Mucosa of descending colon (tissue), 3 donors: Measurements from ENCODE around the gene FAM237A. TPM values are rescaled to one million over a fixed set of nuclear protein-coding genes. Genes with fewer than 3 reads are reported as not detected.

Experiments used
- ATAC-seq: fragments of 200-7000 bp; cut with Tn5 transposase; one replicate; pipeline ENCODE4 v1.9.1; 2020; ENCODE audit warnings: mild to moderate bottlenecking, moderate library complexity
- DNase-seq, 3 donors: peaks; one replicate each; pipeline ENCODE4 v3.0.0-alpha.2; 2020
- H3K36me3 ChIP-seq: fragments of 200-600 bp; one replicate; pipeline ENCODE4 v1.8.0; 2021; ENCODE audit warnings: low read depth, mild to moderate bottlenecking
- H3K4me1 ChIP-seq: fragments of 200-600 bp; one replicate; pipeline ENCODE4 v1.8.0; 2021; ENCODE audit warnings: low read depth, mild to moderate bottlenecking
- H3K4me3 ChIP-seq: fragments of 200-600 bp; one replicate; pipeline ENCODE4 v1.8.0; 2021; ENCODE audit warnings: mild to moderate bottlenecking
- H3K9me3 ChIP-seq: fragments of 200-600 bp; one replicate; pipeline ENCODE4 v1.8.0; 2021; ENCODE audit warnings: mild to moderate bottlenecking
- intact Hi-C, 2 donors: fragments of 100-400 bp; cut with DNase I in 1 of 2; cut with micrococcal nuclease in 1 of 2; formaldehyde crosslinking; loops; one replicate each; pipeline versions ENCODE4 v1.11.0 to v1.11.1; 2022; cut with DNase I, micrococcal nuclease
- total RNA-seq, 3 donors: library from RNA; stranded (reverse); fragmentation: NEBNext Ultra II Directional in 2 of 3; extraction: Animal tissue kit (Norgen Biotek cat#: 25700) in 2 of 3; gene quantifications; one replicate each; pipeline versions ENCODE4 v1.2.1 to v1.2.4, GENCODE V29; 2021 to 2023
- TF ChIP-seq, protein P1 (sequence below): fragments of 200-600 bp; IDR thresholded peaks from one replicate; pipeline ENCODE4 v1.8.0; 2022; ENCODE audit warnings: antibody characterized with exemption, mild to moderate bottlenecking
- donor health status: DM: no; HTN: no; CAD: no; lungs with moderate emphysema.
- donor health status: DM: no; HTN: no; CAD: no.
- donor health status: DM: no; HTN: yes; CAD: no.

Gene FAM237A
- total RNA-seq, 3 donors from 2014 or later, result not detected

DNA sequence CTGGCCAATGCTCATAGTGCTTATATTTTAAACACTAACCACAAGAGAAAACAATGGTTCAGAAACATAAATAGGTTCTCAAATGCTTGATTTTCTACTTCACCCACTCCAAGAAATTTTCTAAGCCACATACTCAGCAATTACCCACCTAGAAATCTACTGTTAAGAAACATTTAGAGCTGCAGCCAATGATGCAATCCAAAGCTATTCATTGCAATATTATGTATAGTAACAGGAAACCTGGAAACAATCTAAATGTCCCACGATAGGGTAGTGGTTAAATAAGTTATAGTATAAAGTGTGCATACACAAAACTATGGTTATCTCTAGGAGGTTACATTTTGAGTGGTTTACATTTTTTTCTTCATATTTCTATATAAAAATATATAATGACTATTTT lies 5.7 kb downstream of the FAM237A start:
- Histone ChIP-seq H3K4me3 (no peak overlapping the region), H3K36me3 (no peaks in the 10 kb centered on the region), H3K9me3 (no peaks in the 10 kb centered on the region), H3K4me1 (no peaks in the 10 kb centered on the region)
- intact Hi-C loops, result no loop called here
- TF ChIP-seq, protein P1, sequence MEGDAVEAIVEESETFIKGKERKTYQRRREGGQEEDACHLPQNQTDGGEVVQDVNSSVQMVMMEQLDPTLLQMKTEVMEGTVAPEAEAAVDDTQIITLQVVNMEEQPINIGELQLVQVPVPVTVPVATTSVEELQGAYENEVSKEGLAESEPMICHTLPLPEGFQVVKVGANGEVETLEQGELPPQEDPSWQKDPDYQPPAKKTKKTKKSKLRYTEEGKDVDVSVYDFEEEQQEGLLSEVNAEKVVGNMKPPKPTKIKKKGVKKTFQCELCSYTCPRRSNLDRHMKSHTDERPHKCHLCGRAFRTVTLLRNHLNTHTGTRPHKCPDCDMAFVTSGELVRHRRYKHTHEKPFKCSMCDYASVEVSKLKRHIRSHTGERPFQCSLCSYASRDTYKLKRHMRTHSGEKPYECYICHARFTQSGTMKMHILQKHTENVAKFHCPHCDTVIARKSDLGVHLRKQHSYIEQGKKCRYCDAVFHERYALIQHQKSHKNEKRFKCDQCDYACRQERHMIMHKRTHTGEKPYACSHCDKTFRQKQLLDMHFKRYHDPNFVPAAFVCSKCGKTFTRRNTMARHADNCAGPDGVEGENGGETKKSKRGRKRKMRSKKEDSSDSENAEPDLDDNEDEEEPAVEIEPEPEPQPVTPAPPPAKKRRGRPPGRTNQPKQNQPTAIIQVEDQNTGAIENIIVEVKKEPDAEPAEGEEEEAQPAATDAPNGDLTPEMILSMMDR, result no peak
- DNase-seq, result no peak
- ATAC-seq, result no peak

DNA sequence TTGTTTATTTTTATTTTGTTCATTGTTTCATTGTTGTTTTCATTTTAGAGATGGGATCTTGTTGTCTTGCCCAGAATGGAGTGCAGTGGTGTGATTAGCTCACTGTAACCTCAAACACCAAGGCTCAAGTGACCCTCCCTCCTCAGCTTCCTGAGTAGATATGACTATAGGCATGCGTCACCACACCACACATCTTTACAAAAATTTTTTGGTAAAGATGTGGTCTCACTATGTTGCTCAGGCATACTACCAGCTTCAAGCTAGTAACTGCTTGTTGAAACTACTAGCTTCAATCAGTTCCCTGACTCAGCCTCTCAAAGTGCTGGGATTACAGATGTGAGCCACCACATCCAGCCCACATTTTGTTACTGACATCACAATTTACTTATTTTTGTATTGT lies 14.8 kb downstream of the FAM237A start:
- H3K9me3 ChIP-seq, result no peaks in the 10 kb centered on the region
- no peaks in the 10 kb centered on the region for H3K36me3 ChIP-seq
- TF ChIP-seq, protein P1, result no peak
- no peak overlapping the region for H3K4me3 ChIP-seq
- DNase-seq (no peak), ATAC-seq (no peak)
- H3K4me1 ChIP-seq, result no peaks in the 10 kb centered on the region
- intact Hi-C loops, result no loop called here

DNA sequence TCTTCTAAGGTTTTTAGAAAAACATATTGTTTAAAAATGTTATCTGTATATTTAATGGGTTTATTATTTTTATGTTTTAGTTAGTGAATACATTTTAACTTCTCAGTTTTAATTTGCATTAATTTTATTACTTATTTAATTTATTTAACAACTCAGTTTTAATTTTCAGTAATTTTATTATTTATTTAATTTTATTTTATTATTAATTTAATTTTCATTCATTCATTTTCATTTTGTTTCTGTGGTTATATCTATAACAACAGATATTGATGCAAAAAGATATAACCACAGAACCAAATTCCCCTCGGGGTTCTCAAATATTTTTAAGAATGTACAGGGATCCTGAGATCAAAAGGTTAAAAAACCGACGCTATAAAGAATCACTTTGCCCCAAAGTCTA lies 23.0 kb downstream of the FAM237A start:
- H3K36me3 ChIP-seq, result no peaks in the 10 kb centered on the region
- DNase-seq, result no peak
- H3K4me1 ChIP-seq, result no peaks in the 10 kb centered on the region
- H3K9me3 ChIP-seq, result no peaks in the 10 kb centered on the region
- H3K4me3 ChIP-seq, result no peak overlapping the region
- TF ChIP-seq, protein P1, result no peak
- intact Hi-C loops, result no loop called here
- no peak for ATAC-seq

DNA sequence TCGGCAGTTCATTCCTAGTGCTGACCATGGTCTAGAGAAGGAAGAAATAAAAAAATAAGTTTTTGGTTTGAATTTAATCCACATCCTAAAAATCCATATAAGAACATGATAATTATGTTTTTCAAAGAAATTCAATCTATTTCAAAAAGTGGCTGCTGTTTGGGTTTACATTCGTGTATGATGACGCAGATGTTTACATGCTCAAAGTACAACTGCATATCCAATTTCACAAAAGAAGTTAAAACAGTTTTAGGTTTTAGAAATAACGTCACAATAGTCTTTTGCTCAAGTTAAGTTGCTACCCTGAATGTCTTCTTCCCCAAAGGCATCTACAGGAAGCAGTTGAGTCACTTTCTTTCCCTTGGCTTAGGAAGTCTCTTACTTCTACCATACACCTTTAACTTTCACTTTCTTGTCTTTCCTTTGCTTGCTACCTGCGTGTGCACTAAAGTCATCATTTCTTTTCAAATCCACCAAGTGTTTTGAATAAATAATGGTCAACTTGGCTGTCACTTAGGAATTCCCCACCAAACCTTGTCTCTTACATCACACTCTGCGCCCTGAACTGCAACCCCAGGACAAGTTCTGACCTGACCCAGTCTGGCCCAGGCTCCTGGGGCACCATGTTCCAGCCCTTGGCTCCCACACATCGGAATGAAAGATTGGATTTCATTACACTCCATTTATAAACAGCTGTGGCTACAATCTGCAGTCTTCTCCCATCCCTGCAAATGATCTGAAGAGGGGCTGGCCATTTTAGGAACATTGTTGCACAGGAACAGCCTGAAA lies 28.4 kb downstream of the FAM237A start:
- ATAC-seq (no peak), DNase-seq (no peak)
- TF ChIP-seq, protein P1, result no peak
- Histone ChIP-seq H3K9me3 (no peaks in the 10 kb centered on the region), H3K4me3 (no peak overlapping the region), H3K36me3 (no peaks in the 10 kb centered on the region), H3K4me1 (no peaks in the 10 kb centered on the region)
- intact Hi-C loops, result no loop called here

DNA sequence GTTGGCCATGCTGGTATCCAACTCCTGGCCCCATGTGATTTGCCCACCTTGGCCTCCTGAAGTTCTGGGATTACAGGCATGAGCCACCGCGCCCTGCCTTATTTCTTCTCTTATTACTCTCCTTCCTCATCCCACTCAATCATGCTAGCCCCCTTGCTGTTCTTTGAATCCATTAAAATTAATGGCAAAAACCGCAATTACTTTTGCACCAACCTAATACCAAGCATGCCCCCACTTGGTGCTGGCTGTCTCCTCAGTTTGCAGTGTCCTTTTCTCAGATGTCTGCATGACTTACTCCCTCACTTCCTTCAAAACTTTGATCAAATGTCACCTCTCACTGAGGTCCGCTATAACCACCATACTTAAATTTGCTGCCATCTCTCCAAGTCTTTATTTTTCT lies 41.3 kb downstream of the FAM237A start:
- intact Hi-C loops, result no loop called here
- H3K4me3 ChIP-seq, result no peak overlapping the region
- no peak for ATAC-seq

More for the DNA sequence above, 41.3 kb downstream of the FAM237A start:
- H3K4me1 ChIP-seq, result no peaks in the 10 kb centered on the region
- no peaks in the 10 kb centered on the region for H3K9me3 ChIP-seq
- H3K36me3 ChIP-seq, result no peaks in the 10 kb centered on the region
- DNase-seq, result no peak
- TF ChIP-seq, protein P1, result no peak
